NCI-H2227 (cell line): Measurements from ENCODE around the gene TXNRD3.
"Not testable (repeated sequence)": the region's sequence is repeated elsewhere in the genome, so short reads cannot be mapped to it uniquely, and the experiment has no call there.

Experiments used
- DNase-seq: peaks from one replicate; lab custom pipeline; 2025; ENCODE audit not compliant: unreplicated experiment; lab: John Stamatoyannopoulos, UW

Gene TXNRD3

DNA sequence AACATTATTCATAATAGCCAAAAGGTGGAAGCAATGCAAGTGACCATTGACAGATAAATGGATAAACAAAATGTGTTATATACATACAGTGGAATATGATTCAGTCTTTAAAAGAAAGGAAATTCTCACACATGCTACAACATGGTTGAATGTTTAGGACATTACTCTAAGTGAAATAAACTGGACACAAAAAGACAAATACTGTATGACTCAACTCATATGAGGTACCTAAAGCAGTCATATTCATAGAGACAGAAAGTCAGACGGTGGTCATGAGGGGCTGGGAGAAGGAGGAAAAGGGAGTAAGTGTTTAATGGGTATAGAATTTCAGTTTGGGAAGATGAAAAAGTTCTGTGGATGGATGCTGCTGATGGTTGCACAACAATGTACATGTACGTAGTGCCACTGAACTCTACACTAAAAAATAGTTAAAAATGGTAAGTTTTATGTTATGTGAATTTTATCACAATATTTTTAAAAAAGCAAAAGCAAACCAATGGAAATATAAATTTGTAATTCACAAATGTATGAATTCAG is 5.3 kb downstream of the TXNRD3 start:
- DNase-seq: no peak

DNA sequence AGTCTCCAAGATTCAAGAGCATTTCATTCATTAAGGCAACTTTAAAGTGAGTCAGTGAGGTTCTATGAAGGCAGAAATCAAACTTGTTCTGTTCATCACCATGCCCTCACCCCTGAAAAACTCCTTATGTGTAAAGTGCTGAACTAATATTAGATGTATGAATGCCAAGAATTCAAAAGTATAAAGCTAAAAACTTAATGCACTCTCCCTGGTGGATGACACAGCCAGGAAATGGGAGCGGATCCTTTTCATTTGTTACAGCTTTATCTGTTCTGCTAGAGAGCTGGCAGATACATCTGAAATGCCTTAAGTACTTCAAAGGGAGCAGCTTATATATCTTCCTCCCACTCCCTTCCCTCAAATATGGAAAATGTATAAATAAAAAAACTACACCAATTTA is 8.2 kb downstream of the TXNRD3 start:
- no peak for DNase-seq

DNA sequence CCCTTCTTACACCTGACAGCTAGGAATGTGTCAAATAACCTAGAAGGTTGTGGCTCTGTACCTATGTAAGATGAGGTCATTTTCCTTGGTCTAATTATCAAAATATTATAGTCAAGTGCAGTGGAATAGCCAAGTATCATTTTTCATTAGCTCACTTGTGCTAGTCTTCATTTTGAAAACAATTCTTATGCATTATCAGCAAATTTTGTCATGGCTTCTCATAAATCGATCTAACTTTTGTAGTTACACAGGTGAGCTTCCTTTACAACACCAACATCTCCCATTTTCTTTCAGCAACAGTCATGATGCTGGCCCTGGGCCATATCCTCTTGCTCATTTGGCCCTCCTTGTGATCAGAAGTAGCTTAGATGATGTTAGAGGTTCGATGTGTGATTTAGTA is 10.3 kb downstream of the TXNRD3 start:
- no peak for DNase-seq

DNA sequence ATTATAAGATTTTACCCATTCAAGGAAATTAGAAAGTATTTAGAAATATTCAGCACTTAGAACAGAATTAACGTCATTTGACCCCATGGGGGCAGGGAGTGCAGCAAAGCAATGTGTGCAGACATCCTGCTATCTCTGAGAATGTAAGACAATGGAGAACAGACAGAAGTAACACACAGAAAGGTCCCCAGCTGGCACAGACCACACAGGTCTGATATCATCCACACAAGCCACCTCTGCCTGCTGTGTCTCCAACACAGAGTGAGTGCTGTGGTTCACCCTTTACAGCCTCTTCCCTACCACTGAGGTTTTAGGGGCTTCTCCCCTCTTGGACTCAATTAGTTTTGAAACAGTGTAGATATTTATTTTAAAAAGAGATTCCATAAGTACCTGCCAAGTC is 16.1 kb downstream of the TXNRD3 start:
- no peak for DNase-seq

DNA sequence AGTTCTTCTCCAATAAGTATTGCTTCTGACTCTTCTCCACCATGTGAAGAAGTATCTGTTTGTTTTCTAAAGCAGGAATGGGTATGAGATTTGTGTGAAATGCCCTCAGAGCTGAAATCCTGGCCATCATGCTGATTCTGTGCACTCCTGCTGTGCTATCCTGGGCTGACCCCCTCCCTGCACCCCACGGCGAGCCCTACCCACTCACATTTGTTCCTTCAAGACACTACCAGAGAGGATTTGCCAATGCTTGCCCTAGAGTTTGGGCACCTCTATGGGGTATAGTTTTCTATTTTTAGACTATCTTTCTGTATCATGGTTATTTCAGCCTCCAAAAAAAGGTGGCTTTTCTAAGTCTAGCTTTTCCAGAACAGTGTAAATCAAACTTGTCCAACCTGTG is 18.5 kb downstream of the TXNRD3 start:
- DNase-seq: no peak

DNA sequence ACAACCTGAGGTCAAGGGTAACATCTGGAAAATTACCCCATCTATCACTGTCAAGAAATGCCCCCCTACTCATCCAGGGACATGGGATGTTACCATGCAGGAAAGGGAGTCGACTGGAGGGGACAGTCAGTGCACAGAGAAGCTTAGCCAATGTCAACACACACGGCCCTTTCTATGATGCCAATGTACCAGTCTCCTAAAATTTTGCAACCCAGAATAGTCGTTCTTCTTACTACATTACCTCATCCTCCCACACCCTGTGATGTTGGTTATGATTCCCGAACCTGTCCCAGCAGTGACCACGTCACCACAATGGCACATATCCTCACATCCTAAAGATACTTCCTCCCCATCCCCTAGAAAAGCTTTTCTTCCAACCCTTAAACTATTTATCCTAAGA is 20.1 kb downstream of the TXNRD3 start:
- DNase-seq: no peak

DNA sequence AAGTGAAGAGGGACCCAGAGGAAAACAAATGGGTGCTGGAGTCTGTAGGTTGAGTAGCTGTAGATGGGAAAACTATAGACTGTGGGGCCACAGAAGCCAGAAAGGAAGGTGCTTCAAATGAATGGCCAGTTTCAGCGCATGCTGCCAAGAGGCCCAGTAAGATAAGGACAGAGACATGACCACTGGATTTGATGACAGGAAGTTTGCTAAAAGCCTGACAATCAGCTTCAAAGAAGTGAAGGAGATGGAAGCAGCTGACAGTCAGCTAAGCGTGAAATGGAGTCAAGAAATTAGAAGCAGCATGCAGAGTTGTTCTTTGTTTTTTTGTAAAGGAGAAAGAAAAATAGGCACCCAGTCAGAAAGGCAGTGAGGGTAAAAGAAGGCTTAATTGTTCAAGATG is 24.9 kb downstream of the TXNRD3 start:
- no peak for DNase-seq

DNA sequence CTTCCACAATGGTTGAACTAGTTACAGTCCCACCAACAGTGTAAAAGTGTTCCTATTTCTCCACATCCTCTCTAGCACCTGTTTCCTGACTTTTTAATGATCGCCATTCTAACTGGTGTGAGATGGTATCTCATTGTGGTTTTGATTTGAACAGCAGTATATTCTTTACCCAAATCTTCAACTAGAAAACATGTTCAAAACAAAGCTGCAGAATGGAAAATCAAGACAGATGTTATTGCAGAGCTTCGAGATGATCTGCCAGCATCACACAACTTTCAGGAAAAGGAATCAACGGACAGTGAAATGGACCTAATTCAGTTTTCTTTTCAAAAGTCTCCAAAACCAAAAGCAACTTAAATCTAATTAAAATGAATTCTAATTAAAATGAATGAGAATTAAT is 29.2 kb downstream of the TXNRD3 start:
- DNase-seq: not testable (repeated sequence)

DNA sequence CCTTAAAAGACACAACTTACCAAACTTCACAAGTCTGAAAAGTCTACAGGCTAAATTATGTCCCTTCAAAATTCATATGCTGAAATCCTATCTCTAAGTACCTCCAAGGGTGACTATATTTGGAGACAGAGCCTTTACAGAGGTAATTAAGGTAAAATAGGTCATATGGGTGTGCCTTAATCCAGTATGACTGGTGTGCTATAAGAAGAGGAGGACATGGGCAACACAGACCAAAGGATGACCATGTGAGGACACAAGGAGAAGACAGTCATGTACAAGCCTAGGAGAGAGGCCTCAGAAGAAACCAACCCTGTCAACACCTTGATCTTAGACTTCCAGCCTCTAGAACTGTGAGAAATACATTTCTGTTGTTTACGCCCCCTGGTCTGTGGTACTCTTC is 32.2 kb downstream of the TXNRD3 start:
- no peak for DNase-seq

DNA sequence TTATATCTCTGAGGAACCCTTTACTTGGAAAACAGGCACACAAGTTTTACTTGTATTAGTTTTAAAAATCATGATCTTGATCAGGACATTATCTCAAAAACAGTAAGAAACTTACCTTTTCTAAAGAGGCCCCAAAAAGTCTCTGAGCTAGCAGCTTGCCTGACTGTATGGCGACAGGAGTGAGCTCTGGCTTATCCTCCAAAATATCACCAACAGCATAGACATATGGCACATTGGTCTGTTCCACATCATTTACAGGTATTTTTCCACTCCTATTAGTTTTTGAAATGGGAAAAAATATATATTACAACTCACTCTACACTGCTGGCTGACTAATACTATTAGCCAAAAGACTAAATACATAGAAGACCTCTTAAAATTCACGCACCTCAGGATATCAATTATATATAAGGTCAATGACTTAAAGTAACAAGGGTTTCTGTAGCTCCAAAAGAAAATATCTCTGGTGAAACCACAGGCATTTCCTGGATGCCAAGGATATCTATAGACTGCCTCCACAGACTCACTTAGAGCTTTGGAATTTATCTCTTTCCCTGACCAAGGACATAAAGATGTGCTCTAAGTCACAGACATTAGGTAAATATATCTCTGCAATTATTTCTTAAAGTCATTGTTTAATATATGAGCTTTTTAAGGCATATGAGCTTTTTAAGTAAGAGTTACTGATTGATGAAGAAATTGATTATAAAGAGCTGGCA is 33.1 kb downstream of the TXNRD3 start:
- no peak for DNase-seq

DNA sequence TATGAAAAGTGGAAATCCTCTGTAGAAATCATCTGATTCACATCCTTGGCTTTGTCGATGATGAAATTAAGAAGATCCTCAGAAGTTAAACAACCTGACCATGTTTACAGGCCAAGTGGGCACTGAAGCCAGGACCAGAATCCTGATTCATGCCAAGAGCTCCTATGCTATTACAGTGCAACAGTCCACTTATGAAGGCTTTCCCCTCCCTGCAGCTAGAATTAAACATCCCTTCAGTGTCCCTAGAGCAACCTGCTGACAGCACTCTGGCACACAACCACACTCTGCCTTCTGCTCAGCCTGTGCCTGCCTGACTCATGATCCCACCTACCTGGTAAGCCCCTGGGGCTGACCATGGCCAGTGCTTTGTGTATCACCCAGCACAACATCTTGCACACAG is 33.8 kb downstream of the TXNRD3 start:
- no peak for DNase-seq

DNA sequence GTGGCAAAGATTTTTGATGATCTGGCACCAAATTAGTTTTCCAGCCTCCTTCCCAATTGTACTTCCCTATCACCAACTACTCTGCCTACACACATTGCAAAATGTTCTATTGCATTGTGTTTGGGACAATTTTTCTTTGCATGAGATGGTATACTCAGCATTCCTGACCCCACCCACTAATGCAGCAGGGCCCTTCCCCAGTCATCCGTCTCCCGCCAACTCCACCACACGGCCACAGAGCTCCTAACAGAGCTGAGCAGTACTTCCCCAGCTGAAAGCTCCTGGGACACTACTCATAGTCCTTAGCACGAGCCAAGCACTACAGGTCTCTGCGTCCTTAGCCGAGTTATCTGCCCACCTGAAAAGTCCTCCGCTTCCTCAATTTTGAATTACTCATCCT is 34.2 kb downstream of the TXNRD3 start:
- no peak for DNase-seq

DNA sequence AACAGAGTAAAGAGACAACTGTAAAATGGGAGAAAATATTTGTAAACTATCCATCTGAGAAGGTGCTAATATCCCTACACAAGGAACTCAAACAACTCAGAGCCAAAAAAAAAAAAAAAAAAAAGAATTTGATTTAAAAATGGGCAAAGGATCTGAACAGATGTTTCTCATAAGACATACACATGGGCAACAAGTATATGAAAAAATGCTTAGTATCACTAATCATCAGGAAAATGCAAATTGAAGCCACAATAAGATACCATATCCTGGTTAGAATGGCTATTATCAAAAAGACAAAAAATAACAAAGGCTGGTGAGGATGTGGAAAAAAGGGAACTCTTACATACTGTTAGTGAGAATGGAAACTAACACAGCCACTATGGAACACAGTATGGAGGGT is 36.2 kb downstream of the TXNRD3 start:
- DNase-seq: no peak

DNA sequence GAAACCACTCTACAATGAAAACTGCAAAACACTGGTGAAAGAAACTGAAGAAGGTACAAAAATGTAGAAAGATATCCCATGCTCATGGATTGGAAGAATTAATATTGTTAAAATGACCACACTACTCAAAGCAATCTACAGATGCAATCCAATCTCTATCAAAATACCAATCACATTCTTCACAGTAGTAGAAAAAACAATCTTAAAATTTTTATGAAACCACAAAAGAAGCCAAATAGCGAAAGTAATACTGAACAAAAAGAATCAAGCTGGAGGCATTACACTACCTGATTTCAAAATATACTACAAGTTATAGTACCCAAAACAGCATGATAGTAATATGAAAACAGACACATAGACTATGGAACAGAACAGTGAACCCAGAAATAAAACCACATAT is 36.9 kb downstream of the TXNRD3 start:
- no peak for DNase-seq

DNA sequence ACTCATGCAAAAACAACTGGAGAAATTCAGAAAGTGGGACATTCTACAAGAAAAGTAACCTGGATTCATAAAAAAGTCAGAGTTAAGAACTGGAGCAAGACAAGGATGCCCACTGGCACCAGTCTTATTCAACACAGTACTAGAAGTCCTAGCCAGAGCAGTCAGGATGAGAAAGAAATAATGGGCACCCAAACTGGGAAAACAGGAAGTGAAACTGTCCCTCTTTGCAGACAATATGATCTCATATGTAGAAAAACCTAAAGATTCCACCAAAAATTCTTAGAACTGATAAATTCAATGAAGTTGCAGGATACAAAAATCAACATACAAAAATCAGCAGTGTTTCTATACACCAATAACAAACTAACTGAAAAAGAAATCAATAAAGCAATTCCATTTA is 37.4 kb downstream of the TXNRD3 start:
- DNase-seq: no peak

DNA sequence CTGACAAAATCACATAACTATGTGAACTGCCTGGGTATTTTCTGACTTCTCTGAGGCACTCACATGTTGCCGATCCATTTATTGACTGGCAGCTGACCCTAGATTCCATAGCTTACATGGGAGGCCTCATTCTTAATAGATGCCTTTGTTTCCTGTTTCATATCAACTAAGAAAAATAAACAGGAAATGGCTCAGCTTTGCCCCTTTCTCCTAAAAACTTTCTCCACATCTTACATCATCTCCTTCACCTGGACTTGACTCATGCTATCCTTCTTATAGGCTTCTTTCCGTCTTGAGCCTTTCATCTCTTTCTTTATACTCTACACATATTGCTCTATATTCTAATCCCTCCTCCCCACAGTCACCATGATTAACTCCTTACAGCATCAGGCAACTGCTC is 38.0 kb downstream of the TXNRD3 start:
- DNase-seq: no peak

DNA sequence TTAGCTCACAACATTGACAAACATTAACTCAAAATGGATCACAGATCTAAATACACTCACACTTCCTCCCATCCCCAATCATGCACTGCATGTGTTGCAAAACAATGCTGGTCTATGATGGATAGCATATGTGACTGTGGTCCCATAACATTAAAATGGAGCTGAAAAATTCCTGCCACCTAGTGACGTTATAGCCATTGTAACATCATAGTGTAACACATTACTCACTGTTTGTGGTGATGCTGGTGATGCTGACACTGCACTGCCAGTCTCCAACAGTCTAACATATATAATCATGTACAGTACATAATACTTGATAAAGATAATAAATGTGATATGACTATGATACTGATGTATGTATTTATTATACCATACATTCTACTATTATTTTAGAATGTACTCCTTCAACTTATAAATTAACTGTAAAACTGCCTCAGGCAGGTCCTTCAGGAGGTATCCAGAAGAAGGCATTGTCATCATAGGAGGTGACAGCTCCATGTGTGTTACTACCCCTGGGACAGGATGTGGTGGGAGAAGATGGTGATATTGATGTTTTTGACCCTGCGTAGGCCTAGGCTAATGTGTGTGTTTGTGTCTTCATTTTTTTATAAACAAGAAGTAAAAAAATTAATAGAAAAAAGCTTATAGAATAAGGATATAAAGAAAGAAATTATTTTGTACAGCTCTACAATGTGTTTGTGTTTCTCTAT is 41.3 kb downstream of the TXNRD3 start:
- DNase-seq: no peak

DNA sequence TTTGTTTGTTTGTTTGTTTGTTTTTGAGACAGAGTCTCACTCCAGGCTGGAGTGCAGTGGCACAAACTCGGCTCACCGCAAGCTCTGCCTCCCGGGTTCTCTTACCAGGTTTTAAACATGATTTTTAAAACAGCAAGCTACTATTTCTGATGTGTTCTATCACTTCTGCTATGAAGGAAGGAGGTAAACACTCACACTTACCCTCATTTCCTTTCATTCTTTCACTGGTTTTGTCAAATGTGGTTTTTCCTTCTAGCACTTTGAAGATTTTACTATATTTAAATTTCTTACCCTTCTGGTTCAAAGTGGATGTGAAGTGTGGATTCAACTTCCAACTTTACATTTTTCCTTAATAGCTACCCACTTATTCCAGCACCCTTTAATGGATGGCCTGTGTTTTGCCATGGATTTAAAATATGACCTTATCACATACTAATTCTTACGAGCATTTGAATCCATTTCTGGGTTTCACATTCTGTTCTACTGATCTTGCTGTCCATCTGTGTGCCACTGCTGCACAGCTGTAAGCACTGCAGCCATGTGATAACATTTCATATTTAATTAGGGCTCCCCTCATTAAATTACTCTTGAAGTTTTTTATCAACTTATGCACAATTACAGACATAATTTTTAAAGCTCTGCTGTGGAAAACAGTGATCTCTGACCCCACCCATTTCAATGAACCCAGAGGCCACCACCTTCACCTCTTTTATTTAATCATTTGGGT is 42.3 kb downstream of the TXNRD3 start:
- no peak for DNase-seq

DNA sequence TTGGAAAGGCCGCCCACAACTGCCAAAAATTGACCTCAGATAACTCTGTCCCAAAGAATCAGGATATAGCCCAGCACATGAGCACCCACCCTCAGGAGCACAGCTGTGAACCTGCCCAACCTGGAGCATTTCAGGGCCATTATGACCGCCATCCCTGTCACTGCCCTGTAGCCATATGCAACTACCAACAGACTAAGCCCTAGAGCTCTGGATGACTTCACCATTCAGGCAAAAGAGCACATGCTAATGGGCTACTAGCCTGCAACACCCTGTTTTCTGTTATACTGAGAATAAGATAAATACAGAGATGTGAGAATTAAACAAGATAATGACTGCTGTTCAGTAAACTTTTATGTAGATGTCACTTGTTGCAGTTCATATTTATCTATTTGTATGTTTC is 45.0 kb downstream of the TXNRD3 start:
- DNase-seq: no peak

DNA sequence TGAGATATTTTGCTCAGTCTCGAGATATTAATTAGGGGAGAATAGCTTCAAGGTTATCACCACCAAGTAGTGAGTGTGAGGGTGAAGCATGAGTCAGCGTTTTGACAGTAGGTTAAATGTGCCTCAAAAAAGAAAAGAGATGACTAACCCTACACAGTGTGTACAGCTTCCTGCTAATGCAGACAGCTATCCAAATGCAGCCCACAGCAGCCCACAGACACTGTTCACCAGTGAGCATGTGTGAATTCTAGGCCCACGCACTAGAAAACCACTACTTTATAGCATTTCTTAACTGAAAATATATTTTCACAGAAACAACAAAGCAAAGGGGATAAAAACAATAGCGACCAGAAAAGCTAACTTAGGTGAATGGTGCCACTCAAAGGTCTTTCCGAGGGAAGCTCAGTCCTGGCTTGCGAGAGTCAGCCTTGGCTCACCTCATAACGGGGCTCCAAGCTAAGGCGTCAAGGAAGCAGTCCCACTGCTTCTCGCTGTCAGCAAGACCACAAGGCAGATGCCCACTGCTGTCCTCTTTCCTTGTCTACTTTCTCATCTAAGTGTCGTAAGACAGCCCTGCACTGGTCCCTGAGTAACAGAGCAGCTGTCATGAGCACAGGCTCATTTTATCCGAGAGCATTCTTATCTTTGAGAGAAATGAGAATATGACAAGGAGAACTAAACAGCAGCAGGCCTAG is 47.6 kb downstream of the TXNRD3 start:
- no peak for DNase-seq

DNA sequence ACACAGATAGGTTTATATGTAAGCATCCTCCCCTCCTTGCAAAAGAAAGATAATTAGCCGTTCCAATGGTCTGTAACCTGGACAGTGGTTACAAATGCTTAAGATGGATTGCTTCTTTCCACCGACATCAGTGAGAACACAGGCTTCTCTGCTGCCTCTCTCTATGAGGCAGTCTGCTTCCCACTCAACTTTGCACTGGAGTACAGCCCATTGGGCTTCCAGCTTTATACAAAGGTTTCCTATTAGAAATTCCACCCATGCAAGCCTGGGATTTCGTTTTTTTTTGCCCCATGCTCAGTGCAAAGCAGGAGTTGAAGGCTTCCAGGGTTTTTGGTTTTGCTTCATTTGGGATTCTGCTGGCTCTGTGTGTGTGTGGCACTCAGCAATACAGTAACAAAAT is 48.9 kb downstream of the TXNRD3 start:
- no peak for DNase-seq
